CD4-positive, alpha-beta T cell treated with Interferon alpha-2 for 1 hour (primary cell): ENCODE measurements around the gene PIM3.

Experiments
- DNase-seq, 2 donors: peaks; one replicate each; pipeline ENCODE4 v3.0.0-alpha.2; 2020 to 2022

The PIM3 gene

DNA sequence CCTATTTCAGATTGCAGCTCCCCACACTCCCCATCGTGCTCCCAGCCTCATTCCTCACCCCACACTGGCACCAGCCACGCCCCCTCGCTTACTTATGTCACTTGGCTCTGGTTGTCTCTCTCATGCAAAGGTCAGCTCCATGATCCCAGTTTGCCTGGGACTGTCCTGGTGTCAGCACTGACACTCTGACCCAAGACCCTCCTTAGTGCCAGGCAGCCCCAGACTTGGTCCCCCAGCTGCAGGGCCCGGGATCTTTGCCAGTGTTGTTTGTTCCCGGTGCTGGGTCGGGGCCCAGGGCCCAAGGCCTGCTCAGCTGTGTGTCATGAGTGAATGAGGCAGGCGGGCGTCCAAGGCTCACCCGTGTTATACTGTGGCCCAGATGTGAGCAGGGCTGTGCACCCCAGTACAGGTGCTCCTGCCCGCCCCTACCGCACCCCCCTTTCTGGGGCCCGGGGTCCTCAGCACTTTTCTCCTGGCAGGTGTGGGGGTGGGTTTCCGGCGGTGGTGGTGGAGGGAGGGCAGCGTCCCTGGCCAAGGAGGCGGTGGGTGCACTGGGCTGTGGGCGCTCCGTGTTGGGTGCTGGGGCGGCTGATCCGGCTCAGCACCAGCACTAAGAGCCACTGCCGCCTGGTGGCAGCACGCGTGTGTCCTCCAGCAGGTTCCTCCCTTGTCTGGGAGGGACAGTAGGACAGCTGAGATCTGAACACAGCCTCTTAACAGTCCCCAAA lies 32.5 kb downstream of the PIM3 start:
- DNase-seq: peak; percentile 70 to 77

DNA sequence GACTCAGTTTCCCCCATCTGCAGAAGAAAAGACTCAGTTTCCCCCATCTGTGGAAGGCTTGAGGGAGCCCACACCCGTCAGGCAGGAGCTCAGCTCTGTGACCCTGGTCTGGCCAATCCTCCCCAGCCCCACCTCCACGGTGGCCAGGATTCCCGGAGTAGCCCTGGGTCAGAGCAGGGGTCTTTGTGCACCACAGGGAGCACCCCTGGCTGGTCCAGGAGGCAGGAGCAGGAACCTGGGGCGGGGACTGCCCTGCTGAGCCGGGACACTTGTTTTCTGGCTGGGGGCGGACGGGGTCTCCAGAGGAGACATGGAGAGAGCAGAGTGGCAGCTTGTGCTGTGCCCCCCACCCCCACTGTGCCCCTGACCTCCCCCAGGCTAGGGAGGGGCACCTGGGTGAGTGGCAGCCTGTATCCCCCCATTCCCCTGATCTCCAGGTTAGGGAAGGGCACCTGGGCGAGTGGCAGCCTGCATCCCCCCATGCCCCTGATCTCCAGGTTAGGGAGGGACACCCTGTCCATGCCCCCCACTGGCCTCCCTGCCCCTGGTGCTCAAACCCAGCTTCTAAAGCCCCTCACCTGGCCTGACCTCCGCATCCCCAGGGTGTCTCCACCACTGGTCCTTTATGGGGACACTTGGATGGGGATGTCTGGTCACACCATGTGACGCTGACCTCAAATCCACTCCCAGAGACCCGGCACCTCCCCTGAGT lies 33.2 kb downstream of the PIM3 start:
- no peak for DNase-seq

DNA sequence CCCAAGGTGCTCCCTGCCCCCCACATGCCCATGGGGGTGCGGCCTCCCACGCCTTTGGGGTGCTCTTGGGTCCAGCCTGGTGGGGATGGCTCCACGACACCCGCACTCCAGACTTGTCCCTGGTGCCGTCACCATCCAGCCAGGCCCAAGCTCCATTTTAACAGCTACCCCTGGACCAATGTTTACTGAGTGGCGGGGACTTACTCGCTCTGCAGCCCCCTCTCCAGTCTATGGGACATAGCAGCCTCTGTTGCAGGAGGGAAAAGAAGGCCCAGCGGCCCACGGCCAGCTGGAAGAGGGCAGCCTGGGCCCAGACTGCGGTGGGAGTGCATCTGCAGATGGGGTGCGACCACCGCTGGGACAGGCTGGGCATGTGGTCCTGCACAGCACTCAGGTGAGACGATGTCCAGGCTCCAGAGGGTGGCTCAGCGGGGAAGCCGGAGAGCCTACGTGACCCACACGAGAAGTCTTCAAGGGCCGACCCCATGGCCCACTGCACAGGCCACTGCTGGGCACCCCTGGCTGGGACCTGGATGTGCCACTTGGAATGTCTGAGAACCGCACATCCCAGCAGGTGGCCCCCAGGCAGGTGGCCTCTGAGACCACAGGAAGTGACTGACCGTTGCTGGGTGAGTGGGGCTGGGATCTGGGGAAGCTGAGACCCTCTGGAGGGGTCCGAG lies 33.9 kb downstream of the PIM3 start:
- no peak for DNase-seq

- DNase-seq: no peak
These were observed 34.4 kb downstream of the PIM3 start for GRCh38 chr22:49995041-49995360.

DNA sequence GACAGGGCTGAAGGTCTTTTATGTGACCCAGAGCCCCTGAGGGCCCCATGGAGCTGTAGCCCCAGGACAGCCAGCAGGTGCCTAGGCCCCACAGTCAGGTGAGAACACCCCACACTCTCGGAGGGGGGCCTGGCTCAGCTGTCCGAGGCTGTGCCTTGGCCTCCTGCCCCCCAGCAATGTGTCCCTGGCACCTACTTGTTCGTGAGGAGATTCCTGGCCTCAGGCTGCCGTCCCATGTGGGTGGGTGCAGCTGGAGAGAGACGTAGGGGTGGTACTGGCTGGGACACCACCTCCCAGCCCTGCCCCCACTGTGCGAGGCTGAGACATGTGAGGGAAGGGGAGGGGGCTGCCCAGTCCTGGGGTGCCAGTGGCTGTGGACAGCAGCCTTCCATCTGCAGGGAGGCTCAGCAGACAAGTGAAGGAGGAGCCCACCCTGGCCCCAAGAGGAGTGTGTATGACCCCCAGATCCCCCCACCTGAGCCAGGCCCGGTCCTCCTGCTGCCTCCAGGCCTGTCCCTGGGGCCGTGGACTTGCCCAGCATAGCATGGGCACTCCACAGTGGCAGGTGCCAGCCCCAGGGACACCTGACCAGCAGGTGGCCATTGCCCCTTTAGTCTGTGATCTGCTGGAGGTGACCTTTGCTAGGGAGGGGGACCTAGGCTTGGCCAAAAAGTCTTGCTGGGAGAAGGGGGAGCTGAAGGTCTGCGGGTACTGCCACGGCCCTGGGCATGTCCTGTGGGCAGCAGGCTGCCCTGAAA lies 35.0 kb downstream of the PIM3 start:
- DNase-seq: no peak

GRCh38 chr22:49996119-49996517 lies 35.5 kb downstream of the PIM3 start:
- no peak for DNase-seq

- DNase-seq: no peak
These were observed 36.1 kb downstream of the PIM3 start for GRCh38 chr22:49996518-49997250.

DNA sequence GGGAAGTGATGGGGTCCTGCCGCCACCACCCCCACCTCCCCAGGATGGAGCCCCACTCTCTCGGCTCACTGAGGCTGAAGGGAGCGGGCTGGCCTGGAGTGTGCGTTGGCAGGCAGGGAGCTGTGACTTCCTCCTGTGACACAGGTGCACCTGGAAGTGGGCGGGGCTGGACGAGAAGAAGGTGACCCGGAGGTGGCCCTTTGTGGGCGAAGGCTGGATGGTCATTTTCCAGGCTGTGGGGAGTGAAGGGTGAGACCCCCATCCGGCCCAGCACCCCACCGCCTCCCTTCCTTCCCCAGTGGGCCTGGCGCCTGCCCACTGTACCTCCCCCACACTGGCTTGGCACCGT lies 36.7 kb downstream of the PIM3 start:
- DNase-seq: no peak

DNA sequence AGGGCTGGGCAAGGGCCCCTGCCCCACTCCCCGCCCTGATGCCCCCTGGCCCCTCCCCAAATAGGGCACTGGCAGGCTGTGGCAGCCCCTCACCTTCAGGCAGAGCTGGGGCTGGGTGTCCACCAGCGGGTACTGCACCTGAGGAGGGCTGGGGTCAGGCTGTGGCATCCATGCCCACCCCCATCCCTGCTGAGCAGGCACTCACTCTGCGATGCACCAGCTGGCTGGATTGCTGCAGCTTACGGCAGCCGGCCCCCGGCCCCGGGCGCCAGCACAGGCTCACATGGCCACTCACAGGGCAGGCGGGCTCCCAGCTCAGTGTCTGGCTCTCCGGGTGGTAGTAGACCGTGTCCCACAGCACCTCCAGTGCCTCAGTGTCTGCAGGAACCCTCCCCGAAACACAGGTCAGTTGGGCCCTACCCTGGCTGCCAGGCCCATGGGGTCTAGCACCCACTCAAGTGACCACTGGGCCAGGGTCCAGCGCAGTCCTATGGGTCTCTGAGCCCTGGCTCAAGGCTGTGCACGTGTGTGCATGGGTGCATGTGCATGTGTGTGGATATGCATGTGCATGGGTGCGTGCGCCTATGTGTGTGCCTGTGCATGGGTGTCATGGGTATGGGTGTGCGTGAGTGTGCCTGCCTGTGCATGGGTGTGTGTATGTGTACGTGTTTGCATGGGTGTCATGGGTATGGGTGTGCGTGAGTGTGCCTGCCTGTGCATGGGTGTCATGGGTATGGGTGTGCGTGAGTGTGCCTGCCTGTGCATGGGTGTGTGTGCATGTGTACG lies 37.6 kb downstream of the PIM3 start:
- no peak for DNase-seq

GRCh38 chr22:49998718-49999062 lies 38.1 kb downstream of the PIM3 start:
- no peak for DNase-seq

DNA sequence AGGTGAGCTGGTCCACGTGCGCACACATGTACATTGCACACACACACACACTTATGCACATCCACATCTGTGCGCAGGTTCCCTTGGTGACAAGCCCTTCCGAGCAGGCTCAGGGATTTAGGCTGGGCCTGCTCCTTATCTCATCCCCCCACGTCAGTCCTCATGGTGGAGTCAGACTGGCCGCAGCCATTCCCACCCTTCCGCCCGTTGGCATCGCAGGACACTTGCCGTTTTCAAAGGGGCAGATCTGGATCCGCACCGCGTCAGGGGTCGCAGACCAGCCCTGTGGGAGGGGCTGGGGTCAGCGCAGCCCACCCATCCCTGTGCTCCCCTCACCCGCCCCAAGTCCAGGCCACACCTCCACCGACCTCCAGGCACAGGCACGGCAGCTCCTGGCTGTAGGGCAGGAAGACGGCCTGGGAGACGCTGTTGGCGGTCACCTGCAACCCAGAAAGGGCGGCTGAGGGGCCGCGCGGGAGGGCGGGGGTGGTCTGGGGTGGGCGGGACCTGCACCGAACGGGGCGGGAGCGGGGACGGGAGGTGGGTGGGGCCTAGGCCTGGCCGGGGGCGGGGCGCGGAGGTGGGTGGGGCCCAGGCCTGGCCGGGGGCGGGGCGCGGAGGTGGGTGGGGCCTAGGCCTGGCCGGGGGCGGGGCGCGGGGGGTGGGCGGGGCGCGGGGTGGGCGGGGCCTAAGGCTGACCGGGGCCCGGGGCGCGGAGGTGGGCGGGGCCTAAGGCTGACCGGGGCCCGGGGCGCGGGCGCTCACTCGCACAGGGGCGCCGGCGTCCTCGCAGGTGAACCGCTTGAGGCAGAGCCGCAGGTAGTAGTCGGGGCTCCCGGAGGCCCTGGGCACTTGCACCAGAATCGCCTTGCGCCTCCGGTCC lies 38.7 kb downstream of the PIM3 start:
- no peak for DNase-seq

DNA sequence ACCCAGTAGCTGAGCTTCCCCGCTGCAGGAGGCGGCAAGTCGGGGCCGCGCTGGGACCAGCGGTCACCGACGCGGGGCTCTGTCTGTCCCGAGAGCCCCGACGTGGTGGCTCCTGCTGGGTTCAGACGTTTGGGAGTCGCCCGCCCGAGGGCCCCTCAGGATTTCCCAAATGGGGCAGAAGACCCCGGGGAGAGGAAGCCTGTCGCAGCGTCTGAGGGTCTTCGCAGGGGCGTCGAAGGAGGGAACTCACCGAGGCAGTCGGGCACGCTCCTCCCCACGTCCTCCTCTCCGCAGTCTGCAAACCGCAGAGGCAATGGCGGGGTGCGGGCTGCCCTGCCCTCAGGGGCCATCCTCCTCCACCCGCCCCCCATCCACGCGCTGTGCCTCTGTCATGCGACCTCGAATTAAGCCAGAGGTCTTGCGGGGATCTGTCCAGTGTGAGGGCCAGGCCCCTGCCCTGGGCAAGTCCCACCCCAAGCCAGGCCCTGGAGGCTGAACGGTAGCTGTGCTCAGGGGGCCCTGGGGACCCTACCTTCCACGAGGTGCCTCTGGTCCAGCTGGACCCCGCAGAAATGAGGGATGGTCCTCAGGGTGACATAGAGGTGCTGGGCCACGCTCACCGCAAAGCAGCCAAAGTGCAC lies 39.5 kb downstream of the PIM3 start:
- DNase-seq: no peak

DNA sequence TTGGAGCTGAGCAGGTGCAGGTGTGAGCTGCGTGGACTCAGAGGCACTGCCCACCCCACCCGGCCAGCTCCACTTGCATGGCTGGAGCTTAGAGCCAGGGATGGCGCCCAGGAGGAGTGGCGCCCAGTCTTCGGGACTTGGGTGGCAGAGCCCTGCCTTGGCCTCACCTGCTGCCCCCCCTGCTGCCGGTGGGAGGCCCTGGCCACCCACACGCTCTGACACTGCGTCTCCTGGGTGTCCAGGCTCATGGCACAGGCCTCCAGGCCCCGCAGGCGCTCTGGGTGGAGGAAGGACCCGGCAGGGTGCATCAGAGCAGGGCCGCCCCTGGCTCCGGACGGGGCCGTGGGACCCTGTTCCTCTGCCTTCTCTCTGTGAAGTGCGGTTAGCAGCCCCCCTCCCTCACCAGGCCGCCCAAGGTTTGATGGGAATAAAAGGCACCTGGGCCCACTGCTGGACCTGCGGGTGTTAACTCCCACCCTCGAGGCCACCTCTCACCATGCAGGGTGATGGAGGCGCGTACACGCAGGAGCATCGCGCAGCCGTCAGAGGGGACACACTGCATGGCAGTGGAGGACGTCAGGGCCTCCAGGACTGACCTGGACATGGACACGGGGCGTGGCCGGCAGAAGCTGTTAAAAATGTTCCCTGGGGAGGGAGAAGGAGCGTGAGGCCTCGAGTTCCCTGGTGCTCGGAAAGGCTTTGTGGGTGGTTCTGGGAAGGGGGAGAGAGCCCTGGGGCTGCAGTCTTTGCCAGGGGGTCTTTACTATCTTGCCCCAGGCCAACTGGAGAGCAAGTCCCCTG lies 40.2 kb downstream of the PIM3 start:
- no peak for DNase-seq

DNA sequence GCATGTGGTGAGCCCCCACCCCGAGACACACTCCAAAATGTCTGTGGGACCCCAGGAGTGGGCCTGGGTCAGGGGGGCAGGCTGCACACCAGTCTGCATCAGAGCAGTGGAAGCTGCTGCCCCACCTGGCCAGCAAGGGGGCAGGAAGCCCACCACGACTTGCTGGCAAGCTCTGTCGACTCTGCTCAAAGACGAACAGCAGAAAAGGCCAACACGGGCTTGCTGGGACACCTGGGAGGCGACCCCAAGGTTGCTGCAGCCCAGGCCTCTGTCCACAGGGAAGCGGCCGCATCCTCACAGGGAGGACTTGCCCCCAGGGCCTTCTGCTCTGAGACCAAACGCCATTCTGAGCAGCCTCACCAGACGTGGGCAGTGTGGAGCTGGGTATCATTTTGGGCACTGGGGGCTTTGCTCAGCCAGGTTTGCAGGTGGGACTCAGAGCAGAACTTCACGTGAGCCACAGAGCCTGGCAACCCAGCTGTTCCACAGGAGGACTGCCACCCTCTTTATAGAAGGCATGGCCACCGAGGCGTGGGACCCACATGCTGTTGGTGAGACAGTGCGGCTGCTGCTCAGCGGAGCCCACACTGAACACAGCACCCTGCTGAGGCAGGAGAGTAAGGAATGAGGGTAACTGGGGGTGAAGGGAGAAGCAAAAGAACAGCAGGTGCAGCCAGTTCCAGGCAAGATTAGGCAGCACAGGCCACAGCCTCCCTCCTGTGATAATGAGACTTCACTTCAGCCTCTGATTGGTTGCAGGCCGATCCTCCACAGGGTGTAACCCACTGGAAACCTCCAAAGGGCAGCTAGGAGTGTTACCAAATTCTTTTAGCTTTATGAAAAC lies 41.0 kb downstream of the PIM3 start:
- no peak for DNase-seq

- no peak for DNase-seq
These were observed 42.2 kb downstream of the PIM3 start for GRCh38 chr22:50002791-50003190.

- no peak for DNase-seq
These were observed 44.3 kb downstream of the PIM3 start for GRCh38 chr22:50004918-50005317.

DNA sequence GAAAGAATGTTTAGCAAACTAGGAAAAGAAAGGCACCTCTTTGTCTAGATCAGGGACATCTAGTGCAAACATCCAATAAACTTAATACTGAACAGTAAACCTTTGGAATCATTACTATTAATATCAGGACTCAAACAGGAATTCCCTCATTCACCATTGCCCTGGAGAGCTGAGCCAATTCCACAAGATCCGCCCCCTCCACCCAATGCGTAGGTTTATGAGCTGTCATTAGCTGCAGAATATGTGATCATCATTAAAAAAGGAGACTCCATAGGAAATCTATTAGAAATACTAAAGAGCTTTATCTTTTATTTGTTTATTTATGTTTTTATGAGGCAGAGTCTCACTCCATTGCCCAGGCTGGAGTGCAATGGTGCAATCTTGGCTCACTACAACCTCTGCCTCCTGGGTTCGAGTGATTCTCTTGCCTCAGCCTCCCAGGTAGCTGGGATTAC lies 46.5 kb downstream of the PIM3 start:
- no peak for DNase-seq
